ENCODE data around the gene PRAC2.

GRCh38 chr17:48737330-48738043, 14.5 kb downstream of the PRAC2 start:
- no peak for TF ChIP-seq ARNTL (CRISPR knock-in tag; IDR thresholded peaks at IDR 0.05; ENCODE audit: borderline replicate concordance, low read depth)
- TF ChIP-seq POU6F1 (CRISPR knock-in tag; IDR thresholded peaks at IDR 0.05; ENCODE audit: borderline replicate concordance, low read depth) = no peak
- no peak for TF ChIP-seq TSHZ2 (CRISPR knock-in tag; IDR thresholded peaks at IDR 0.05)
- no peak for TF ChIP-seq ZC3H10 (CRISPR knock-in tag; IDR thresholded peaks at IDR 0.05)
- no peak for TF ChIP-seq OSR1 (CRISPR knock-in tag; IDR thresholded peaks at IDR 0.05)
- TF ChIP-seq GLIS3 (CRISPR knock-in tag; IDR thresholded peaks at IDR 0.05) = no peak
- no peak for TF ChIP-seq PATZ1 (CRISPR knock-in tag; IDR thresholded peaks at IDR 0.05; ENCODE audit: borderline replicate concordance)
